Neuron (in vitro differentiated cells): ENCODE results near the gene KDM5A.
"Not testable (repeated sequence)": the region's sequence is repeated elsewhere in the genome, so short reads cannot be mapped to it uniquely, and the experiment has no call there.

Experiments used
- H2AFZ ChIP-seq: one replicate; pipeline ENCODE4 v1.6.1; 2013; ENCODE audit warnings: low read depth, mild to moderate bottlenecking, inconsistent platforms, low read length, moderate library complexity
- H3K27me3 ChIP-seq: one replicate; pipeline ENCODE4 v1.6.1; 2013; ENCODE audit warnings: low read length; ENCODE audit not compliant: insufficient read depth
- H3K36me3 ChIP-seq: one replicate; pipeline ENCODE4 v1.6.1; 2013; ENCODE audit warnings: low read length; ENCODE audit not compliant: insufficient read depth
- H3K4me1 ChIP-seq: one replicate; pipeline ENCODE4 v1.6.1; 2013; ENCODE audit warnings: low read length; ENCODE audit not compliant: insufficient read depth
- H3K4me3 ChIP-seq: 2 replicates; pipeline ENCODE4 v1.5.1; 2013; ENCODE audit warnings: mild to moderate bottlenecking, low read length, moderate library complexity
- H3K9me3 ChIP-seq: one replicate; pipeline ENCODE4 v1.6.1; 2013; ENCODE audit warnings: low read length

KDM5A gene

GRCh38 chr12:367972-368371 is 21.1 kb downstream of the KDM5A start:
- H3K36me3 ChIP-seq, result peaks cover 78% of the 10 kb centered on the region
- H3K4me1 ChIP-seq, result no peaks in the 10 kb centered on the region
- peaks cover 22% of the 10 kb centered on the region for H3K9me3 ChIP-seq
- no peak overlapping the region for H3K4me3 ChIP-seq
- no peak overlapping the region for H2AFZ ChIP-seq
- H3K27me3 ChIP-seq, result no peaks in the 10 kb centered on the region

- Histone ChIP-seq H3K4me1 (no peaks in the 10 kb centered on the region), H3K4me3 (no peak overlapping the region), H3K27me3 (no peaks in the 10 kb centered on the region), H3K9me3 (peaks cover 31% of the 10 kb centered on the region), H3K36me3 (peaks cover 90% of the 10 kb centered on the region), H2AFZ (no peak overlapping the region)
These were observed 22.3 kb downstream of the KDM5A start for GRCh38 chr12:366820-367219.

GRCh38 chr12:359091-359490 is 30.0 kb downstream of the KDM5A start:
- H3K27me3 ChIP-seq, result no peaks in the 10 kb centered on the region
- H3K36me3 ChIP-seq, result peaks cover 87% of the 10 kb centered on the region
- no peak overlapping the region for H3K4me3 ChIP-seq
- no peaks in the 10 kb centered on the region for H3K4me1 ChIP-seq
- peaks cover 28% of the 10 kb centered on the region for H3K9me3 ChIP-seq
- no peak overlapping the region for H2AFZ ChIP-seq

- H3K27me3 ChIP-seq, result no peaks in the 10 kb centered on the region
- no peak overlapping the region for H2AFZ ChIP-seq
- H3K4me1 ChIP-seq, result no peaks in the 10 kb centered on the region
- H3K4me3 ChIP-seq, result no peak overlapping the region
- H3K9me3 ChIP-seq, result peaks cover 24% of the 10 kb centered on the region
- H3K36me3 ChIP-seq, result peaks cover 82% of the 10 kb centered on the region
These were observed 32.7 kb downstream of the KDM5A start for GRCh38 chr12:356276-356988.

- H2AFZ ChIP-seq, H3K27me3 ChIP-seq, H3K4me1 ChIP-seq, H3K4me3 ChIP-seq, H3K9me3 ChIP-seq: not testable (repeated sequence)
- peaks cover 61% of the 10 kb centered on the region for H3K36me3 ChIP-seq
These were observed 37.9 kb downstream of the KDM5A start for GRCh38 chr12:351197-351596.

GRCh38 chr12:349625-350024 is 39.5 kb downstream of the KDM5A start:
- H3K9me3 ChIP-seq, result peaks cover 10% of the 10 kb centered on the region
- not testable (repeated sequence) for H2AFZ ChIP-seq, H3K27me3 ChIP-seq, H3K4me3 ChIP-seq, H3K4me1 ChIP-seq
- H3K36me3 ChIP-seq, result peaks cover 48% of the 10 kb centered on the region

GRCh38 chr12:343036-343435 is 46.1 kb downstream of the KDM5A start:
- Histone ChIP-seq H3K9me3 (peaks cover 12% of the 10 kb centered on the region), H3K36me3 (peaks cover 46% of the 10 kb centered on the region)
- not testable (repeated sequence) for H2AFZ ChIP-seq, H3K27me3 ChIP-seq, H3K4me1 ChIP-seq, H3K4me3 ChIP-seq

- Histone ChIP-seq H3K9me3 (peaks cover 2% of the 10 kb centered on the region), H3K4me3 (no peak overlapping the region), H3K27me3 (no peaks in the 10 kb centered on the region), H2AFZ (no peak overlapping the region), H3K4me1 (no peaks in the 10 kb centered on the region), H3K36me3 (peaks cover 66% of the 10 kb centered on the region)
These were observed 52.1 kb downstream of the KDM5A start for GRCh38 chr12:337039-337438.

GRCh38 chr12:334125-334524 is 55.0 kb downstream of the KDM5A start:
- Histone ChIP-seq H3K4me1 (no peaks in the 10 kb centered on the region), H2AFZ (no peak overlapping the region), H3K9me3 (no peaks in the 10 kb centered on the region), H3K27me3 (no peaks in the 10 kb centered on the region), H3K36me3 (peaks cover 66% of the 10 kb centered on the region), H3K4me3 (no peak overlapping the region)

- no peaks in the 10 kb centered on the region for H3K9me3 ChIP-seq
- no peaks in the 10 kb centered on the region for H3K27me3 ChIP-seq
- H3K4me3 ChIP-seq, result no peak overlapping the region
- H2AFZ ChIP-seq, result no peak overlapping the region
- H3K4me1 ChIP-seq, result no peaks in the 10 kb centered on the region
- peaks cover 73% of the 10 kb centered on the region for H3K36me3 ChIP-seq
These were observed 56.4 kb downstream of the KDM5A start for GRCh38 chr12:332581-333205.

- no peaks in the 10 kb centered on the region for H3K4me1 ChIP-seq
- H3K4me3 ChIP-seq, result no peak overlapping the region
- no peaks in the 10 kb centered on the region for H3K9me3 ChIP-seq
- H3K36me3 ChIP-seq, result peaks cover 72% of the 10 kb centered on the region
- H3K27me3 ChIP-seq, result no peaks in the 10 kb centered on the region
- H2AFZ ChIP-seq, result no peak overlapping the region
These were observed 57.8 kb downstream of the KDM5A start for GRCh38 chr12:331287-331686.

- H3K4me1 ChIP-seq, result no peaks in the 10 kb centered on the region
- no peak overlapping the region for H3K4me3 ChIP-seq
- peaks cover 77% of the 10 kb centered on the region for H3K36me3 ChIP-seq
- H3K27me3 ChIP-seq, result no peaks in the 10 kb centered on the region
- no peaks in the 10 kb centered on the region for H3K9me3 ChIP-seq
- no peak overlapping the region for H2AFZ ChIP-seq
These were observed 63.2 kb downstream of the KDM5A start for GRCh38 chr12:325906-326305.

- no peaks in the 10 kb centered on the region for H3K4me1 ChIP-seq
- no peaks in the 10 kb centered on the region for H3K9me3 ChIP-seq
- no peak overlapping the region for H2AFZ ChIP-seq
- H3K27me3 ChIP-seq, result no peaks in the 10 kb centered on the region
- no peak overlapping the region for H3K4me3 ChIP-seq
- H3K36me3 ChIP-seq, result peaks cover 87% of the 10 kb centered on the region
These were observed 65.6 kb downstream of the KDM5A start for GRCh38 chr12:323507-323906.
